HG02852 (cell line): ENCODE data around the gene CALHM5.

Experiments
- ATAC-seq: cut with Tn5 transposase; IDR thresholded peaks from one replicate; pipeline ENCODE4 v1.9.1; 2021; ENCODE audit warnings: mild to moderate bottlenecking, moderate library complexity; ENCODE audit not compliant: unreplicated experiment

CALHM5 gene

DNA sequence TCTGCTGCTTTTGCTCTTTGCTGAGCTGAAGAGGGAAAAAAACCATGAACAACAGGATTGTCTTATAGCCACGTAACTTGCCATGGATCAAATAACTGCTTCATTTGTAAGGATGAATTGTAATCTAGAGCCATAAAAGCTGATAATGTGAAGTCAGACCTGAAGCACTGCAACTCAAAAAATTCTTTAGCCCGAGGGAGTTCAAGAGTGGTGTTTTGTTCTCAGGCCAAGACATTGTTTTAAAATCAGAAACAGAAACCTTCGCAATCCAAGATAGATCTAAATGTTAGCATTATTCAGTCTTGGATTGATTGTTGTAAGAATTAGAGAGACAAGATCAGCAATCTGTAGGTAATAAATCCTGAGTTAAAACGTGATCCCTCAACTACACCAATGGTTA is 34.2 kb downstream of the CALHM5 start, which contains the start of gene TRAPPC3L:
Gene TRAPPC3L (minus strand): TSS at position 34 of the 400 bp plus-strand sequence. CDS start 170 bp downstream, outside the sequence.
- no peak for ATAC-seq

DNA sequence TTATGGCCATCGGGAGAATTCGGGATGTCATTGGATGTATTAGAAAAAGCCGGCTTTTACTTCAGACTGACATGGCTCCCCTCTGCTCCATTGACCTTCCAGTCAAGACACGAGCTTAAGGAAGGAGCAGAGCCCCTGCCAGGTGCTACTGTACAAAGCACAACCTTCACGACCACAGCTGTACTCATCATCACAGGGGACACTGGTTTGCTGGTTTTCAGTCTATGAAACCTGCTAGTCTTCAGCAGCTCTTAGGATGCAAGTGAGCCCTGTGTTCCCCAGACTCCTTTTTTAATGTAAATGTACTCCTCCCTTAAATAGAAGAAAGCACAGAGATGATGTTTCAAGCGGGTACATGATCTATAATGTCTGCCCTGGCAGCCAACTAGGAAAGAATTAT is 35.9 kb downstream of the CALHM5 start:
- no peak for ATAC-seq

- ATAC-seq = no peak
Measured at GRCh38 chr6:116550796-116551195, 39.4 kb downstream of the CALHM5 start.

DNA sequence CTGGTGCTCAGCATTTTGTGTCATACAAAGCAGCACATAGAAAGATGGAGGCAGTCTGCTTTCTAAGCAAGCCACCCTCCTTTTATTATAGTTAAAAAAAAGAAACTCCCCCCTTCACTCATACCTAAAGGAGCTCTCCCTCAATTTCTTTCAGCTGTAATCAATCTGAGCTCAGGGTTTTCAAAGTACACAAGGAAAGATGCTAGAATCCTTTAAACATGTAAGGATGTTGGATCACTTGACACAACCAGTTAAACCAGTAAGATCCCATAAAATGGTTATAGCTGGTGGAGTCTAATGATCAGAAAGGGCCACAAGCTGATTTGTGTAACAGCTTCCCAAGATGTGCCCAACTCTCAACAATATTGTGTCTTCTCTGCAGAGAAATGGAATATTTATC is 42.0 kb downstream of the CALHM5 start, which contains the start of gene CALHM4:
Gene CALHM4 (plus strand): TSS at position 301 of the 400 bp plus-strand sequence. CDS start 43 bp downstream, at position 344.
- no peak for ATAC-seq

- no peak for ATAC-seq
Measured at GRCh38 chr6:116556065-116556464, 44.6 kb downstream of the CALHM5 start.

DNA sequence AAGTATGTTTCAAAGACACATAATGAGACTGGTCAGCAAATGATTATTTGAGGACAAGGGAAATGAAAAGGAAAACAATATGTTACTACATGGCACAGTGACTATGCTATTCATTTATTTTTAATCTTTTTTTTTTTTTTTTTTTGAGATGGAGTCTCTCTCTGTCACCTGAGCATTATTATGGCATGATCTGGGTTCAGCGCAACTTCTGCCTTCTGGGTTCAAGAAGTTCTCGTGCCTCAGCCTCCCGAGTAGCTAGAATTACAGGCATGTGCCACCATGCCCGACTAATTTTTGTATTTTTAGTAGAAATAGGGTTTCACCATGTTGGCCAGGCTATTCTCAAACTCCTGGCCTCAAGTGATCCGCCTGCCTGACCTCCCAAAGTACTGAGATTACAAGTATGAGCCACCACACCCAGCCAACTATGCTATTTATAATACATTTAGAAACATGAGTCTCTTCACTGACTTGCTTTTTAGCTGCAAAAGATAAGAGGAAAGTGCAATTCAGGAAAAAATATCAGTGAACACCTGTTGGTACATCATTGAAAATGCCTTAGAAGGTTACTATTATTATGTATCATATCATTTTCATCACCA is 45.5 kb downstream of the CALHM5 start:
- ATAC-seq = no peak

DNA sequence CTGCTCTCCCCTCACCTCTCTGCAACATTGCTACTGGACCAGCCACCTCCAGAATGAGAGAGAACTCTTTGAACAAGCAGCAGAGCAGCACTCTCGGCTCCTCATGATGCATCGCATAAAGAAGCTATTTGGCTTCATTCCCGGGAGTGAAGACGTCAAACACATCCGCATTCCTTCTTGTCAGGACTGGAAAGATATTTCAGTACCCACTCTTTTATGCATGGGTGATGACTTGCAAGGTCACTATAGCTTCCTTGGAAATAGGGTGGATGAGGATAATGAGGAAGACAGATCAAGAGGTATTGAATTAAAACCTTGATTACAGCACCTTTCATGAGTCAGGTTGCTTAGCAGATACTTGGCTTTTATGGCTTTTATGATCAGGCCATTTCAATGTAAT is 46.5 kb downstream of the CALHM5 start:
- no peak for ATAC-seq

DNA sequence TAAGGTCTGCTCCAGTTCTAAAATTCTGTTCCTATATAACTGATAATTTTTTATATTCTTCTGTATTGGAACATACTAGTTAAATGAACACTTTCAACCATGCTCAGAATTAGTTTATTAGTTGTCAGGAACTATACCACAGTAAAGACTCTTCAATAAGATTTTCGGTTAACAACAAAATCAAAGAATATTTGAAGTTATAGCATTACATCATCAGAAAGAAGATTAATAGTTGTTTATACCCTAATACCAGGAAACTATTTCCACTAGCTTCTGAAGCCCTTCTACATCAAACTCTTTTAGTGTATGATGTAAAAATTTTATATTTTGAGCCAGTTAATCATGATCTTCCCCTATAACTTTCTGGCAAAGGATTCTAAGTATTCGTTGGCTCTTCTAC is 48.7 kb downstream of the CALHM5 start:
- ATAC-seq = no peak

- peak; percentile 78 for ATAC-seq
Measured at GRCh38 chr6:116561377-116562018, 50.1 kb downstream of the CALHM5 start.

DNA sequence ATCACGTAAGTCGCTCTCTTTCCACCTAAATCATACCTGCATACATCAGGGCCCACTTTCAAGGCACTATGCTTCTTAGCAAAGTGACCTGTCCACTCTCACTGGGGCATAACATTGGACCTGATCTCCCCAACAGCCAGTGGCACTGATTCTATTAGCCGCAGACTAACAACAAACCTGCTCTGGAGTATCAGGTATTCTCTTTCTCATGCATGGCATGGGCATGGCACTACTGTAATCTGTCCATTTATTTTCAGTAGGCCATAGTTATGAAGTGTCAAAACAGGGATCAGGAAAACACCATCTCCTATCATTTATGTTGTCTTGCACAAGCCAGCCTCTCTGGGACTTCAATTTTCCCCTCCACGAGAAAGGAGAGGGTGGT is 50.6 kb downstream of the CALHM5 start:
- ATAC-seq = no peak

- ATAC-seq = no peak
Measured at GRCh38 chr6:116562614-116563013, 51.2 kb downstream of the CALHM5 start.

DNA sequence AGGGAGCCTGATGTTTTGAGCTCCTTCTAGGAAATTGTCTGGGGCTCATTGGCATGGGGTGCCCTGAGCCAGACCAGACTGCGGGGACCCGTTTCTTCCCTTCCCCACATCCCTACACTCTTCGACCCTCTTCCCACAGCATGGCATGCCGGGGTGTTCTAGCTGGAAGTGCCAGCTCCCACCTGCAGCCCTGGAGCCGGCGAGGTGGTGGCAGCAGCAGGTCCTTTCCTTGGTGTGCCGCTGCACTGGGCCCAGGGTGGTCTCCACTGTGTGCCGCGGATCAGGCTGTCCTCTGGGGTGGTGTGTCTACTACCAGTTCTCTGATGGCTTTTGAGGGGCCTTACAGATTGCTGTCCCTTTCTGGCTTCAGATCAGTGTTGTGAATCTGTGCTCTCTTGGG is 52.4 kb downstream of the CALHM5 start:
- ATAC-seq = no peak

DNA sequence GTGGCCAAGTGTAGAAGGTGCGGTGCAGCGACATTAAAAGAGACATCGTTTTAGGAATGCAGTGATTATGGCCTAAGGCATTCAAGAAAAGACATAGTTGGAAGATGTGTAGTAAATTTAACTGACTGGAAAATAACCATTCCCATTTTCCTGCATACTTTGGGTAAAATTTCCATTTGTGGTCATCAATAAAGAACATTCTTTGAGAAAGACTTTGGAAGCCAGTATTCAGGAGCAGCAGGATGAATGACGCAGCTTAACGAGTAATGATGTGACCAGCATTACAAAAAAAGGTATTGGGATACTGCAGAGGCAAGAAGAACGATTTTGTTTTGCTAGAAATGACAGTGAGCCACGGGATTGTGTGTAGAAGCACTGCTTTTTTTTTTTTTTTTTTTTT is 52.9 kb downstream of the CALHM5 start:
- no peak for ATAC-seq

DNA sequence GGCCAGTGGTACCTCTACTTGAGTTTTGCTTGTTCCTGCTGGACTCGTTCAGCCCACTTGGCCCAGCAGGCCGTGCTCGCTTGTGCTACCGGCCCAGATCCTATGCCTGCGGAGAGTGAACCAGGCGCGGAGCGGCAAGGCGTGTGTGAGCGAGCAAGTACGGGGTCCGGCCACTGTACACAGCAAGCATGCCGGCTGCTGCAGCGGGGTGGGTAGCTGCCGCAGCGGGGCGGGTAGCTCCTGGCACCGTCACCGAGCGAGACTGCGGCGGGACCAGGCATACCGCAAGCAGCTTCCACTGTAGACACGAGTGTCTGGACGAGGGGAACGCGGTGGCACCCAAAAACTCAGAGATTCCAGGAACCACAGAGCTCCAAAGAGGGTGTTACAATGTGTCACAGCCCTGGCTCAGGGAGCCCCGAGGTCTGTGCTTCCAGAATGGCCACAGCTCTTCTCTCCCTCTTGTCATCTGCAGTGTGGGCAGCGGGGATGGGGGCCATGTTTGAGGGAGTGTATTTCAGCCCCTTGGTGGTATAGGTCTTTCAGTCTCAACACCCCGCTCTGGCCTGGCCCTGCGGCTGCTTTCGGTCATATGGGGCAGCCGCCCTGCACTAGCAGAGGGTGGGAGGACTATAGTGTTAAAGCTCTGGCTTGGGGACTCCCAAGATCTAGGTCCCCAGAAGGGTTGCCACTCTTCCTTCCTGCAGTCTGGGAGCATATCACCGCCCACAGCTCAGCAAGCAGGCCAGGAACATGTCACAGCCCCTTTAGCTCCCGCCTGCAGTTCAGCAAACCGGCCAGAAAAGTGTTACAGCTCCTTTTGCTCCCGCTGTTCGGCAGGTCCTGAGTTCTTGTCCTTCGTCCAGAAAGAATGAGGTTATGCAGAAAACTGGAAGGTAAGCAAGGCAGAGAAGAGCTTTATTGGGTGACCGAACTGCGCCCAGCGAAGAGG is 53.8 kb downstream of the CALHM5 start:
- no peak for ATAC-seq

DNA sequence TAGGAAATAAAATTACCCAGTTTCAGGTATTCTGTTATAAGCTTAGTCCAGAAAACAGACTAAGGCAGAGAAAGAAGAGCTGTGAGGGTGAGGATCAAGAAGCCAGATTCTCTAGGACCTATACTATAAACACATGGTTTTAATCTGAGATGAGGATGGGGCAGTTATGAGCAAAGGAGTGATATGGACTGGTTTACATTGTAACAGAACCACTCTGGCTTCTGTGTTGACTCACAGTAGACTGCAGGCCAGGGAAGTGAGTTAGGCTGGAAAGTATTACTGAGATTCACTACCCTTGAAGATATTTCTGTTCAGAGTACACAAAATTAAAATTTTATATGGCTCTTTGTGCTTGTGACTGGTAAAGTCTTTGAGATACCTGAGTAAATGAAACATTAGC is 56.7 kb downstream of the CALHM5 start:
- ATAC-seq = no peak

- ATAC-seq = no peak
Measured at GRCh38 chr6:116568821-116569755, 57.6 kb downstream of the CALHM5 start.

DNA sequence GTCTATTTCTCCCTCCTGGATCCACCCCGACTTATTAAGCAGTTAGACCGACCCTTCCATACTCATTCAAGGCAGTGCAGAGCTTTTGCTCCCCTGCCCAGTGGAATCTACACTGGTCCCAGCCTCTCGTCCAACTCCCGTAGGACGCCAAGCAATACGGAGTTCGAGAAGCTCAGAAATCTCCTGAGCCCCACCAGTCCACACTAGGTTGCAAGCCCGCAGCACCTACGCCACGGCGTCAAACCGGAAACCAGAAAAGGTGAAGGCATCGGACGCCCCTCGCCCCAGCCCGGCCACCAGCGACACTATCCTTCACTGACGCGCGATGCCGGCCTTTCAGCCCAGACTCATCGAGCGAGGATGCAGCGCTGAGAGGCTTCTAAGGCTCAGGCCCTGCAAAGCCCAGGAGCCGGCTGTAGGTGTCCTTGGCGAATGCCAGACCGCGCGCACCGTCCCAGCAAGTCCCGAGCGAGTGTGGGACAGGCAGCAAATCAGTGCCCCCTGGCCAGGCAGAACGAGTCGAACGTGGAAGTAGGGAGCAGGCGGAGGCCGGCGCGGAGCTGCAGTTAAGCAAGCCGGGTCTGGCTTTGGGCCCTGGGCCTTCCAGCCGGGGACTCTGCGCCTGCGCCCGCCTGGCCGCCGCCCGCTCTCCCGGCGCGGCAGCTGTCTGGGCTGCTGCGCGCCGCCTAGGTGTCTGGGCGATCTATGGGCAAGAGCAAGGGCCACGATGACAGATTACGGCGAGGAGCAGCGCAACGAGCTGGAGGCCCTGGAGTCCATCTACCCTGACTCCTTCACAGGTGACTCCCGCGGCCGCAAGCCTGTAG is 59.6 kb downstream of the CALHM5 start, which contains the start of gene RWDD1:
Gene RWDD1 (plus strand): TSS at position 649 of the 827 bp plus-strand sequence. CDS start 79 bp downstream, at position 728.
- ATAC-seq = peak; percentile 93

DNA sequence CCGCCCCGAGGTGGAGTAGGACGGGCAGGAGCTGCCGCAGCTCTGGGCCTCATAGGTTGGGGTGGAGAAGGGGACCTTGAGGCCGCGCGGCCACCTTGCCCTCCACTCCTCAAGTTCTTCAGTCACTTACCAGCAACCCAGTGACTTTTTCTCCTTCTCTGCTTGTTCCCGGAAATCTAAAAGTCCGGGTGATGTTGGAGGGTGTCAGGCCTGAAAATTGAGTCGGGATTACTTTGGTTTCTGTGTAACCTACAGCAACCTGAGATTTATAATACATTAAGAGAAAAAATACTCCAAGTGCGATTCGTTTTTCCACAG is 60.2 kb downstream of the CALHM5 start:
- no peak for ATAC-seq

GRCh38 chr6:116572162-116572561 is 60.7 kb downstream of the CALHM5 start:
- no peak for ATAC-seq
